Measurements from ENCODE around the gene CDH15.
"Not testable (repeated sequence)": the region's sequence is repeated elsewhere in the genome, so short reads cannot be mapped to it uniquely, and the experiment has no call there.

Gene CDH15

GRCh38 chr16:89242795-89243200 lies 71.2 kb downstream of the CDH15 start:
- DNase-seq = no peak

- DNase-seq = no peak
Observed at GRCh38 chr16:89243664-89244063, 72.1 kb downstream of the CDH15 start.

- DNase-seq = not testable (repeated sequence)
Observed at GRCh38 chr16:89244264-89244663, 72.7 kb downstream of the CDH15 start.

GRCh38 chr16:89244754-89245153 lies 73.2 kb downstream of the CDH15 start:
- no peak for DNase-seq

Data from bone marrow (tissue), 2 donors.